ENCODE data around the gene ZFPM1.

- TF ChIP-seq POLR2A (IDR thresholded peaks at IDR 0.05) (no peak), CTCF (IDR thresholded peaks at IDR 0.05) (no peak)
Observed at GRCh38 chr16:88413231-88413630, 39.8 kb upstream of the ZFPM1 start.

Measured in body of pancreas (tissue), 4 donors.